ENCODE results near the gene PPP1R3F.

Gene PPP1R3F

DNA sequence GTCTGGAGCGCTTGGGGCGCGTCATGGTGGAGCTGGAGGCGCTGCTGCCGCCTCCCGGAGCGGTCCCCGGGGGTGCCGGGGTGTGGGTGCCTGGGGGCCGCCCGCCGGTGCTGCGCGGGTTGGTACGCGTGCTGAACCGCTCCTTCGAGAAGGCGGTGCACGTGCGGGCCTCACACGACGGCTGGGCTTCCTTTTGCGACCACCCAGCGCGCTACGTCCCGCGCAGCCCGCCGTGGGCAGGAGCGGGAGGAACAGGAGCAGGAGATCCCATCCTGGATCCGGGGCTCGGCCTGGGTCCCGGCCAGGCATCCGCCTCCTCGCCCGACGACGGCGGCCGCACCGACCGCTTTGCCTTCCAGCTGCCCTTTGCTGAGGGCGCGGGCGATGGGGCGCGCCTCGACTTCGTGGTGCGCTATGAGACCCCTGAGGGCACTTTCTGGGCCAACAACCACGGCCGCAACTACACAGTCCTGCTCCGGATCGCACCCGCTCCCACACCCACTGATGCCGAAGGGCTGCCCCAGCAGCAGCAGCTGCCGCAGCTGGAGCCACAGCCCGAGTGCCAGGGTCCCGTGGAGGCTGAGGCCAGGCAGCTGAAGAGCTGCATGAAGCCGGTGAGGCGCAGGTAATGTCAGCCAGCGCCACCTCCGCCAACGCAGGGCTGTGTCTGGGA lies 792 bp downstream of the PPP1R3F start:
- no peak for DNase-seq (ENCODE audit: low read depth, low spot score)

DNA sequence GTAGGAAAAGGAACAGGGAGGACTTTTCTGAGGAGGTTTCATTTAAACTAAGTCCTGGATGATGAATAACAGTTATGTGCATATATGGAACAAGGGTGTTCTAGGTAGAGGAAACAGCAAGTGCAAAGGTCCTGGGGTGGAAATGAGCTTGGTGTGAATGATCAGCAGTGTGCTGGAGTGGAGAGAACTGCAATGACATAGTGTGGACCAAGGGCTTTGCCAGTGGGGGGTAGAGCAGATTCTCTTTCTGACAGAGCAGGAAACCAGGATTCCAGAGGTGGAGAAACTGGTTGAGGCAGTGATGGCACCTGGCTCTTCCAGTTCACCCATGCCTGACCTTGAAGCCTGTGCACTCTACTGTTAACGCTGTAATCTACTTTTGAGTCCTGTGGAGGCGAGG lies 1.7 kb downstream of the PPP1R3F start:
- DNase-seq (ENCODE audit: low read depth, low spot score) = no peak
- H3K4me3 ChIP-seq (ENCODE audit: low read depth, low read length) = no peak overlapping the region
- TF ChIP-seq, protein P1, sequence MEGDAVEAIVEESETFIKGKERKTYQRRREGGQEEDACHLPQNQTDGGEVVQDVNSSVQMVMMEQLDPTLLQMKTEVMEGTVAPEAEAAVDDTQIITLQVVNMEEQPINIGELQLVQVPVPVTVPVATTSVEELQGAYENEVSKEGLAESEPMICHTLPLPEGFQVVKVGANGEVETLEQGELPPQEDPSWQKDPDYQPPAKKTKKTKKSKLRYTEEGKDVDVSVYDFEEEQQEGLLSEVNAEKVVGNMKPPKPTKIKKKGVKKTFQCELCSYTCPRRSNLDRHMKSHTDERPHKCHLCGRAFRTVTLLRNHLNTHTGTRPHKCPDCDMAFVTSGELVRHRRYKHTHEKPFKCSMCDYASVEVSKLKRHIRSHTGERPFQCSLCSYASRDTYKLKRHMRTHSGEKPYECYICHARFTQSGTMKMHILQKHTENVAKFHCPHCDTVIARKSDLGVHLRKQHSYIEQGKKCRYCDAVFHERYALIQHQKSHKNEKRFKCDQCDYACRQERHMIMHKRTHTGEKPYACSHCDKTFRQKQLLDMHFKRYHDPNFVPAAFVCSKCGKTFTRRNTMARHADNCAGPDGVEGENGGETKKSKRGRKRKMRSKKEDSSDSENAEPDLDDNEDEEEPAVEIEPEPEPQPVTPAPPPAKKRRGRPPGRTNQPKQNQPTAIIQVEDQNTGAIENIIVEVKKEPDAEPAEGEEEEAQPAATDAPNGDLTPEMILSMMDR (IDR thresholded peaks at IDR 0.05; ENCODE audit: low read depth, low read length) = no peak
- in situ Hi-C loops (cut with HindIII; ENCODE audit: low sequenced_read_pairs) = no loop called here

More for the DNA sequence above, 792 bp downstream of the PPP1R3F start:
- H3K4me3 ChIP-seq (ENCODE audit: low read depth, low read length) = peak overlapping the region; percentile 60
- in situ Hi-C loops (cut with HindIII; ENCODE audit: low sequenced_read_pairs) = no loop called here
- TF ChIP-seq, protein P1 (IDR thresholded peaks at IDR 0.05; ENCODE audit: low read depth, low read length) = no peak

GRCh38 chrX:49272421-49272820 lies 2.8 kb downstream of the PPP1R3F start:
- no peak for DNase-seq (ENCODE audit: low read depth, low spot score)

DNA sequence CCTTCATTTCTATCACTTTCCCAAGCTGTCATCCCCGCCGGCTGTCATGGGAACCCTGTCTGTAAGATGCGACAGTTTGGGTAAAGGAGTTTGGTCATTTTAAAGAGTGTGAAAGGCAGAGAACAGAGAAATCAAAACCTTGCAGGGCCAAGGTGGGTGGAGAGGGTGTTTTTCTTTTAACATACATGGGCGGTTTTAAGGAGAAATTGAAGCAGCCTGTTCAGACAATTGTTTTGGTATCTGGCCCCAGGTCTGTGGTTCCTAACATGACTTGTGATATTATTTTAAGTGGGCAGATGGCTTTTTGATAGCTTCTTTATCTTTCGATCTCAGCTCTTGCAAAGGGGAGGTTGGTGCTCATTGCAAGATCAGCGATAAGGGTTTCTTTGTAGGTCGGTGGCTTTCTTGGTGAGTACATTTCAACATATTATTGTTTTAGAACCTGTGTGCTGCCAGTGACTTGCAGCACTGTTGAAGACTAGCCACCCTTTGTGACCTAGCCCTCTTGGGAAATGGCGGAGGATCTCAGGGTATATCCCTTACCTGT lies 3.7 kb downstream of the PPP1R3F start:
- in situ Hi-C loops (cut with HindIII; ENCODE audit: low sequenced_read_pairs) = no loop called here
- DNase-seq (ENCODE audit: low read depth, low spot score) = no peak
- TF ChIP-seq, protein P1 (IDR thresholded peaks at IDR 0.05; ENCODE audit: low read depth, low read length) = no peak
- H3K4me3 ChIP-seq (ENCODE audit: low read depth, low read length) = no peak overlapping the region

More at GRCh38 chrX:49272421-49272820, 2.8 kb downstream of the PPP1R3F start:
- TF ChIP-seq, protein P1 (IDR thresholded peaks at IDR 0.05; ENCODE audit: low read depth, low read length) = no peak
- in situ Hi-C loops (cut with HindIII; ENCODE audit: low sequenced_read_pairs) = no loop called here
- no peak overlapping the region for H3K4me3 ChIP-seq (ENCODE audit: low read depth, low read length)

DNA sequence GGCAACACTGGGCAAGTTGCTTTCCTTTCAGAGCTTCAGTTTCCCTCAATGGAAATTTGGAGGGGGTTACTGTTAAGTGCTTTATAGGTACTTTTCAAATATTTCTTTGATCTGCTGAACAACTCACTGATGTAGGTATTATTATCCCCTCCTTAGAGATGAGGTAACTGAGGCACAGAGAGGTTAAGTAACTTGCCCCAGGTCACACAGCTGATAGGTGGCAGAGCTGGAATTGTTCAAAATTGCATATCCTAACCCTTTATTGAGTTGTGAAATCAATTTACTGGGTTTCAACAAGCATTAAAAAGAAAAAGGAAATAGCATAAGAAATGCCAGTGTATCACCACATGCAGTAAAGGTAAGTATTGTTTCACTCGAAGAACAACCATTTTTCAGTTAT lies 6.6 kb downstream of the PPP1R3F start:
- no peak for DNase-seq (ENCODE audit: low read depth, low spot score)
- TF ChIP-seq, protein P1 (IDR thresholded peaks at IDR 0.05; ENCODE audit: low read depth, low read length) = no peak
- in situ Hi-C loops (cut with HindIII; ENCODE audit: low sequenced_read_pairs) = no loop called here
- H3K4me3 ChIP-seq (ENCODE audit: low read depth, low read length) = no peak overlapping the region

- TF ChIP-seq, protein P1 (IDR thresholded peaks at IDR 0.05; ENCODE audit: low read depth, low read length) = no peak
- no peak overlapping the region for H3K4me3 ChIP-seq (ENCODE audit: low read depth, low read length)
- in situ Hi-C loops (cut with HindIII; ENCODE audit: low sequenced_read_pairs) = no loop called here
- DNase-seq (ENCODE audit: low read depth, low spot score) = no peak
Observed at GRCh38 chrX:49276671-49277534, 7.3 kb downstream of the PPP1R3F start.
